Upper lobe of left lung (tissue), 4 donors: ENCODE measurements around the gene ZKSCAN1.

Experiments
- CTCF ChIP-seq, 6 experiments: fragments of 450-650 bp in 4 of 6; fragments of 200-600 bp in 2 of 6; sonication (generic) in 2 of 6; IDR thresholded peaks; one replicate each; pipeline ENCODE4 v1.5.1; 2016 to 2019; ENCODE audit warnings: antibody characterized with exemption in 6 of 6
- POLR2A ChIP-seq, 4 donors: fragments of 450-650 bp; IDR thresholded peaks; one replicate each; pipeline ENCODE4 v1.5.1; 2016 to 2017; ENCODE audit warnings: antibody characterized with exemption in 4 of 4, mild to moderate bottlenecking in 2 of 4

GRCh38 chr7:99971242-99971641 lies 44.2 kb upstream of the ZKSCAN1 start:
- TF ChIP-seq CTCF (IDR thresholded peaks at IDR 0.05) (no peak), POLR2A (IDR thresholded peaks at IDR 0.05) (no peak)
